ENCODE measurements around the gene OR5M11. TPM values are rescaled to one million over a fixed set of nuclear protein-coding genes. Genes with fewer than 3 reads are reported as not detected.
"Not testable (repeated sequence)": the region's sequence is repeated elsewhere in the genome, so short reads cannot be mapped to it uniquely, and the experiment has no call there.

The OR5M11 gene
- polyA plus RNA-seq, 1 donor (not counting 4 experiments of a cell fraction or from before 2014, with no cell fraction given): not detected

DNA sequence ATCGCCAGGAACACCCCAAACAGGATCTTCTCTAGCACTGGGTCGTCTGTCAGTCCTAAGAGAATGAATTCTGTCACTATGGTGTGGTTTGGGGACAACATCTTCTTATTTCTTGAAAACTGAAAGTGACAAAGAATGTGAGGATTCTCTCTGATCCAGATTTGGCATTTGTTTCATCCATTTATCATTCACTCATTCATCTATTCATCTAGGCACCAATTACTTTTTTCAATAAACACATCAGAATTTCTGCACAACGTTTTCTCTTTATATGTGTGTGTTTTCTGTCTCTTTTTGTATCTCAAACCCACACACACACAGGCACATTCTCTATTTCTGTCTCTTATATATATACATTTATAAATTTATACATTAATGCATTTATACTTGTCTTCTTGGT, 34.6 kb upstream of the OR5M11 start, which contains the start of gene OR5M10:
Gene OR5M10 (minus strand): TSS at position 101 of the 400 bp plus-strand sequence. CDS start 0 bp downstream, at position 101.
- Histone ChIP-seq H3K9me3 (ENCODE audit: control insufficient read depth, low read depth, low read length) (no peaks in the 10 kb centered on the region), H3K4me3 (ENCODE audit: control insufficient read depth in 2 of 3, extremely low read depth in 1 of 3, insufficient read depth in 2 of 3, low read depth in 1 of 3, low read length in 3 of 3) (no peak within 1 kb of the TSS), H2AFZ (ENCODE audit: control insufficient read depth, low read length) (no peak within 1 kb of the TSS), H3K4me1 (ENCODE audit: control insufficient read depth, extremely low read depth, insufficient read depth, low read length) (no peaks in the 10 kb centered on the region), H4K20me1 (ENCODE audit: control insufficient read depth, extremely low read depth, insufficient read depth, low read length) (no peaks in the 10 kb centered on the region), H3K9ac (ENCODE audit: control insufficient read depth, extremely low read depth, insufficient read depth, low read length) (no peak within 1 kb of the TSS), H3K36me3 (ENCODE audit: control insufficient read depth in 2 of 2, extremely low read depth in 1 of 2, insufficient read depth in 2 of 2, low read length in 2 of 2) (no peaks in the 10 kb centered on the region), H3K4me2 (ENCODE audit: control insufficient read depth, extremely low read depth, insufficient read depth, low read depth, low read length) (no peak within 1 kb of the TSS), H3K27ac (ENCODE audit: control insufficient read depth, insufficient read depth, low read length) (no peak within 1 kb of the TSS), H3K9me1 (ENCODE audit: control insufficient read depth, extremely low read depth, insufficient read depth, low read length) (no peaks in the 10 kb centered on the region), H3K27me3 (ENCODE audit: control insufficient read depth, extremely low read depth, insufficient read depth, low read length) (no peaks in the 10 kb centered on the region), H3K79me2 (ENCODE audit: control insufficient read depth, insufficient read depth, low read length) (no peaks in the 10 kb centered on the region)
- FAIRE-seq: no peak
- no peak for TF ChIP-seq EZH2 (IDR thresholded peaks at IDR 0.05; ENCODE audit: low read length)
- TF ChIP-seq, protein P1, sequence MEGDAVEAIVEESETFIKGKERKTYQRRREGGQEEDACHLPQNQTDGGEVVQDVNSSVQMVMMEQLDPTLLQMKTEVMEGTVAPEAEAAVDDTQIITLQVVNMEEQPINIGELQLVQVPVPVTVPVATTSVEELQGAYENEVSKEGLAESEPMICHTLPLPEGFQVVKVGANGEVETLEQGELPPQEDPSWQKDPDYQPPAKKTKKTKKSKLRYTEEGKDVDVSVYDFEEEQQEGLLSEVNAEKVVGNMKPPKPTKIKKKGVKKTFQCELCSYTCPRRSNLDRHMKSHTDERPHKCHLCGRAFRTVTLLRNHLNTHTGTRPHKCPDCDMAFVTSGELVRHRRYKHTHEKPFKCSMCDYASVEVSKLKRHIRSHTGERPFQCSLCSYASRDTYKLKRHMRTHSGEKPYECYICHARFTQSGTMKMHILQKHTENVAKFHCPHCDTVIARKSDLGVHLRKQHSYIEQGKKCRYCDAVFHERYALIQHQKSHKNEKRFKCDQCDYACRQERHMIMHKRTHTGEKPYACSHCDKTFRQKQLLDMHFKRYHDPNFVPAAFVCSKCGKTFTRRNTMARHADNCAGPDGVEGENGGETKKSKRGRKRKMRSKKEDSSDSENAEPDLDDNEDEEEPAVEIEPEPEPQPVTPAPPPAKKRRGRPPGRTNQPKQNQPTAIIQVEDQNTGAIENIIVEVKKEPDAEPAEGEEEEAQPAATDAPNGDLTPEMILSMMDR (optimal IDR thresholded peaks at IDR 0.05 in 1 of 3, IDR thresholded peaks at IDR 0.05 in 1 of 3, conservative IDR thresholded peaks at IDR 0.05 in 1 of 3; ENCODE audit: extremely low read depth in 1 of 3, insufficient read depth in 2 of 3, low read length in 3 of 3): no peak
- dilution Hi-C loops (cut with MboI; ENCODE audit: extremely low pct_ligation_motif_present, low sequenced_read_pairs): no loop called here
- DNase-seq (ENCODE audit: low read depth, low spot score): no peak

DNA sequence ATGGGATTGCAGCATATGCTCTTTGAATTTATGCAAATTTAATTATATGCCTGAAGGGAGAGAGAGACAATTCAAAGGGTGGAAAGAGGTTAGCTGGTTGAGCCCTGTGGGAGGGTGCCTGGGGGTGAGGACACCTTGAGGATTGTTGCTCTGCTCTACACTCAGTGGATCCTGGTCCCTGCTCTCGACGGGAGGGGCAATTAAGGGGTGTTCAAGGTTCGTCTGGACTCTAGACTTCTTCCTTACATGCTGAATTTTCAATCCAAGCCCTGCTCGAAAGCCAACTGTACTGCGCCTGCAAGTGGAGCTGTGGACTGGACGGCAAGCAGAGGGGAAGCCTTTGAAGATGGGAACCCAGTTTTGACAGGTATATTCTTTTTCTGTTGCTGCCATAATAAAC, 15.5 kb upstream of the OR5M11 start:
- Histone ChIP-seq H3K27me3 (ENCODE audit: control insufficient read depth, extremely low read depth, insufficient read depth, low read length) (no peaks in the 10 kb centered on the region), H3K27ac (ENCODE audit: control insufficient read depth, insufficient read depth, low read length) (no peak overlapping the region), H3K4me3 (ENCODE audit: control insufficient read depth in 2 of 3, extremely low read depth in 1 of 3, insufficient read depth in 2 of 3, low read depth in 1 of 3, low read length in 3 of 3) (no peak overlapping the region), H2AFZ (ENCODE audit: control insufficient read depth, low read length) (no peak overlapping the region), H3K4me1 (ENCODE audit: control insufficient read depth, extremely low read depth, insufficient read depth, low read length) (no peaks in the 10 kb centered on the region), H3K9me1 (ENCODE audit: control insufficient read depth, extremely low read depth, insufficient read depth, low read length) (no peaks in the 10 kb centered on the region), H3K36me3 (ENCODE audit: control insufficient read depth in 2 of 2, extremely low read depth in 1 of 2, insufficient read depth in 2 of 2, low read length in 2 of 2) (no peaks in the 10 kb centered on the region), H3K9ac (ENCODE audit: control insufficient read depth, extremely low read depth, insufficient read depth, low read length) (no peak overlapping the region), H3K79me2 (ENCODE audit: control insufficient read depth, insufficient read depth, low read length) (no peaks in the 10 kb centered on the region), H3K4me2 (ENCODE audit: control insufficient read depth, extremely low read depth, insufficient read depth, low read depth, low read length) (no peak overlapping the region), H4K20me1 (ENCODE audit: control insufficient read depth, extremely low read depth, insufficient read depth, low read length) (no peaks in the 10 kb centered on the region), H3K9me3 (ENCODE audit: control insufficient read depth, low read depth, low read length) (no peaks in the 10 kb centered on the region)
- TF ChIP-seq EZH2 (IDR thresholded peaks at IDR 0.05; ENCODE audit: low read length): no peak
- TF ChIP-seq, protein P1 (optimal IDR thresholded peaks at IDR 0.05 in 1 of 3, IDR thresholded peaks at IDR 0.05 in 1 of 3, conservative IDR thresholded peaks at IDR 0.05 in 1 of 3; ENCODE audit: extremely low read depth in 1 of 3, insufficient read depth in 2 of 3, low read length in 3 of 3): no peak
- FAIRE-seq (no peak), DNase-seq (ENCODE audit: low read depth, low spot score) (no peak)
- dilution Hi-C loops (cut with MboI; ENCODE audit: extremely low pct_ligation_motif_present, low sequenced_read_pairs): no loop called here

GRCh38 chr11:56554691-56555090, 11.6 kb upstream of the OR5M11 start:
- dilution Hi-C loops (cut with MboI; ENCODE audit: extremely low pct_ligation_motif_present, low sequenced_read_pairs): not testable (repeated sequence)

More at GRCh38 chr11:56554691-56555090, 11.6 kb upstream of the OR5M11 start:
- not testable (repeated sequence) for H2AFZ ChIP-seq (ENCODE audit: control insufficient read depth, low read length); FAIRE-seq; H3K4me2 ChIP-seq (ENCODE audit: control insufficient read depth, extremely low read depth, insufficient read depth, low read depth, low read length); H3K4me1 ChIP-seq (ENCODE audit: control insufficient read depth, extremely low read depth, insufficient read depth, low read length); DNase-seq (ENCODE audit: low read depth, low spot score); H3K36me3 ChIP-seq (ENCODE audit: control insufficient read depth in 2 of 2, extremely low read depth in 1 of 2, insufficient read depth in 2 of 2, low read length in 2 of 2); H3K27ac ChIP-seq (ENCODE audit: control insufficient read depth, insufficient read depth, low read length); H3K27me3 ChIP-seq (ENCODE audit: control insufficient read depth, extremely low read depth, insufficient read depth, low read length); H3K4me3 ChIP-seq (ENCODE audit: control insufficient read depth in 2 of 3, extremely low read depth in 1 of 3, insufficient read depth in 2 of 3, low read depth in 1 of 3, low read length in 3 of 3); H3K9me3 ChIP-seq (ENCODE audit: control insufficient read depth, low read depth, low read length); H3K9ac ChIP-seq (ENCODE audit: control insufficient read depth, extremely low read depth, insufficient read depth, low read length); H4K20me1 ChIP-seq (ENCODE audit: control insufficient read depth, extremely low read depth, insufficient read depth, low read length); H3K9me1 ChIP-seq (ENCODE audit: control insufficient read depth, extremely low read depth, insufficient read depth, low read length); H3K79me2 ChIP-seq (ENCODE audit: control insufficient read depth, insufficient read depth, low read length)
